NCI-H526 (cell line): ENCODE results near the gene TSHR.
"Not testable (repeated sequence)": the region's sequence is repeated elsewhere in the genome, so short reads cannot be mapped to it uniquely, and the experiment has no call there.

ENCODE experiments used
- DNase-seq, 2 experiments: peaks; one replicate each; lab custom pipeline; 2025; lab: John Stamatoyannopoulos, UW

Gene TSHR

GRCh38 chr14:80996049-80996901, 40.9 kb downstream of the TSHR start:
- peak; percentile 54 to 76 for DNase-seq

- DNase-seq: no peak
Observed at GRCh38 chr14:81001447-81001846, 46.0 kb downstream of the TSHR start.

- DNase-seq: no peak
Observed at GRCh38 chr14:81004575-81004974, 49.2 kb downstream of the TSHR start.

- DNase-seq: no peak
Observed at GRCh38 chr14:81005540-81006228, 50.3 kb downstream of the TSHR start.

GRCh38 chr14:81006266-81006665, 50.8 kb downstream of the TSHR start:
- no peak for DNase-seq

- no peak for DNase-seq
Observed at GRCh38 chr14:81007131-81007530, 51.7 kb downstream of the TSHR start.

GRCh38 chr14:81009346-81009745, 53.9 kb downstream of the TSHR start:
- DNase-seq: no peak

GRCh38 chr14:81018251-81018650, 62.8 kb downstream of the TSHR start:
- DNase-seq: no peak

- no peak for DNase-seq
Observed at GRCh38 chr14:81018684-81019083, 63.3 kb downstream of the TSHR start.

GRCh38 chr14:81019113-81019512, 63.7 kb downstream of the TSHR start:
- not testable (repeated sequence) for DNase-seq

GRCh38 chr14:81023095-81023710, 67.8 kb downstream of the TSHR start:
- DNase-seq: no peak

GRCh38 chr14:81028461-81028860, 73.0 kb downstream of the TSHR start:
- DNase-seq: no peak

- no peak for DNase-seq
Observed at GRCh38 chr14:81031488-81031887, 76.1 kb downstream of the TSHR start.

- no peak for DNase-seq
Observed at GRCh38 chr14:81033698-81034240, 78.3 kb downstream of the TSHR start.

GRCh38 chr14:81042438-81042837, 87.0 kb downstream of the TSHR start:
- no peak for DNase-seq

GRCh38 chr14:81051547-81051946, 96.1 kb downstream of the TSHR start:
- DNase-seq: no peak

GRCh38 chr14:81054057-81054456, 98.6 kb downstream of the TSHR start:
- DNase-seq: not testable (repeated sequence)

- DNase-seq: no peak
Observed at GRCh38 chr14:81055971-81056370, 100.5 kb downstream of the TSHR start.

GRCh38 chr14:81062380-81062779, 107.0 kb downstream of the TSHR start:
- DNase-seq: no peak

- DNase-seq: peak; percentile 19 to 55
Observed at GRCh38 chr14:81062816-81063215, 107.4 kb downstream of the TSHR start.

- DNase-seq: no peak
Observed at GRCh38 chr14:81066672-81067071, 111.3 kb downstream of the TSHR start.

GRCh38 chr14:81067156-81067555, 111.7 kb downstream of the TSHR start:
- DNase-seq: no peak
